Thyroid gland (tissue), 4 donors: ENCODE data around the gene PAK5.

Experiments
- POLR2A ChIP-seq, 2 donors: fragments of 450-650 bp; IDR thresholded peaks; one replicate each; pipeline ENCODE4 v1.6.1; 2017; ENCODE audit warnings: antibody characterized with exemption in 2 of 2, mild to moderate bottlenecking in 2 of 2, moderate library complexity in 1 of 2
- TF ChIP-seq, protein P1 (sequence below), 6 experiments: fragments of 200-600 bp in 3 of 6; fragments of 450-650 bp in 3 of 6; sonication (generic) in 3 of 6; IDR thresholded peaks; one replicate each; pipeline ENCODE4 v1.5.1; 2016 to 2019; ENCODE audit warnings: antibody characterized with exemption in 6 of 6, mild to moderate bottlenecking in 2 of 6, inconsistent platforms in 1 of 6, moderate library complexity in 1 of 6

DNA sequence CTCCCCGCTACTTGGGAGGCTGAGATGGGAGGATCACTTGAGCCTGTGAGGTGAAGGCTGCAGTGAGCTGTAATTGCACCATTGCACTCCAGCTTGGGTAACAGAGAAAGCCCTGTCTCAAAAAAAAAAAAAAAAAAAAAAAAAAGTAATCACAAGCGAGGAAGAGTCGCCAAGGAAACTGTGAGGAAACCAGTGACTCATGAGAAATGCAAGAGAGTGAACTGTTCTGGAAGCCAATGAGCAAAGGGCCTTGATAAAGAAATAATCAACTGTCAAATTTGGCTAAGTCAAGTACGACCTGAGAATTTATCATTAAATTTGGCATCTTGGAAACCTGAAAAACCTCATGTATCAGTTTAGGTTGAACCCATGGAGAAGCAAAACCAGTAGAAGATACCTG, 340.6 kb downstream of the PAK5 start:
- TF ChIP-seq, protein P1, sequence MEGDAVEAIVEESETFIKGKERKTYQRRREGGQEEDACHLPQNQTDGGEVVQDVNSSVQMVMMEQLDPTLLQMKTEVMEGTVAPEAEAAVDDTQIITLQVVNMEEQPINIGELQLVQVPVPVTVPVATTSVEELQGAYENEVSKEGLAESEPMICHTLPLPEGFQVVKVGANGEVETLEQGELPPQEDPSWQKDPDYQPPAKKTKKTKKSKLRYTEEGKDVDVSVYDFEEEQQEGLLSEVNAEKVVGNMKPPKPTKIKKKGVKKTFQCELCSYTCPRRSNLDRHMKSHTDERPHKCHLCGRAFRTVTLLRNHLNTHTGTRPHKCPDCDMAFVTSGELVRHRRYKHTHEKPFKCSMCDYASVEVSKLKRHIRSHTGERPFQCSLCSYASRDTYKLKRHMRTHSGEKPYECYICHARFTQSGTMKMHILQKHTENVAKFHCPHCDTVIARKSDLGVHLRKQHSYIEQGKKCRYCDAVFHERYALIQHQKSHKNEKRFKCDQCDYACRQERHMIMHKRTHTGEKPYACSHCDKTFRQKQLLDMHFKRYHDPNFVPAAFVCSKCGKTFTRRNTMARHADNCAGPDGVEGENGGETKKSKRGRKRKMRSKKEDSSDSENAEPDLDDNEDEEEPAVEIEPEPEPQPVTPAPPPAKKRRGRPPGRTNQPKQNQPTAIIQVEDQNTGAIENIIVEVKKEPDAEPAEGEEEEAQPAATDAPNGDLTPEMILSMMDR (IDR thresholded peaks at IDR 0.05), result no peak
- TF ChIP-seq POLR2A (IDR thresholded peaks at IDR 0.05), result no peak
